Fibroblast of lung (primary cell): Measurements from ENCODE around the gene MAP7. TPM values are rescaled to one million over a fixed set of nuclear protein-coding genes. Genes with fewer than 3 reads are reported as not detected.

Experiments used
- DNase-seq, 2 donors: peaks; one replicate each; pipeline versions ENCODE4 v3.0.0 to v3.0.0-alpha.2; 2010; ENCODE audit warnings: low read depth in 2 of 2
- H2AFZ ChIP-seq: 2 replicates; pipeline ENCODE4 v1.5.1; 2012; ENCODE audit warnings: low read length, control low read depth, inconsistent platforms
- H3K27ac ChIP-seq: 2 replicates; pipeline ENCODE4 v1.5.1; 2011; ENCODE audit warnings: low read length, control low read depth; ENCODE audit not compliant: insufficient read depth
- H3K27me3 ChIP-seq: 2 replicates; pipeline ENCODE4 v1.5.1; 2011; ENCODE audit warnings: mild to moderate bottlenecking, low read length; ENCODE audit not compliant: control insufficient read depth, insufficient read depth
- H3K36me3 ChIP-seq: 2 replicates; pipeline ENCODE4 v1.5.1; 2011; ENCODE audit warnings: low read length; ENCODE audit not compliant: control insufficient read depth, insufficient read depth
- H3K4me1 ChIP-seq: 2 replicates; pipeline ENCODE4 v1.5.1; 2011; ENCODE audit warnings: low read length; ENCODE audit not compliant: control insufficient read depth, insufficient read depth; ENCODE audit errors: extremely low read depth
- H3K4me2 ChIP-seq: 2 replicates; pipeline ENCODE4 v1.5.1; 2011; ENCODE audit warnings: low read length, control low read depth; ENCODE audit not compliant: insufficient read depth; ENCODE audit errors: extremely low read depth
- H3K4me3 ChIP-seq, 4 experiments: fragments of 200-600 bp in 1 of 4; sonication (generic) in 1 of 4; replicated peaks in 1 of 4; 2 replicates each; pipeline ENCODE4 v1.5.1; 2011 to 2016; ENCODE audit warnings: low read length in 4 of 4, low read depth in 3 of 4, mild to moderate bottlenecking in 3 of 4, control low read depth in 2 of 4, inconsistent platforms in 1 of 4, mixed read lengths in 1 of 4; ENCODE audit not compliant: insufficient read depth in 1 of 4; ENCODE audit errors: control extremely low read depth in 1 of 4
- H3K79me2 ChIP-seq: 2 replicates; pipeline ENCODE4 v1.5.1; 2012; ENCODE audit warnings: mild to moderate bottlenecking, low read length, inconsistent platforms; ENCODE audit not compliant: control insufficient read depth, insufficient read depth
- H3K9ac ChIP-seq: 2 replicates; pipeline ENCODE4 v1.5.1; 2011; ENCODE audit warnings: mild to moderate bottlenecking, low read length, control low read depth; ENCODE audit not compliant: insufficient read depth
- H3K9me3 ChIP-seq: 2 replicates; pipeline ENCODE4 v1.5.1; 2012; ENCODE audit warnings: low read depth, low read length; ENCODE audit not compliant: control insufficient read depth, insufficient read depth
- H4K20me1 ChIP-seq: 2 replicates; pipeline ENCODE4 v1.5.1; 2011; ENCODE audit warnings: low read length; ENCODE audit not compliant: control insufficient read depth, insufficient read depth; ENCODE audit errors: extremely low read depth
- EZH2 ChIP-seq: IDR thresholded peaks from 2 replicates; pipeline ENCODE4 v1.5.1; 2012; ENCODE audit warnings: low read length, control low read depth, mild to moderate bottlenecking; ENCODE audit errors: missing control alignments
- polyA plus RNA-seq, 2 donors: library from polyadenylated mRNA; depleted of rRNA in 1 of 2; stranded (reverse) in 1 of 2; unstranded in 1 of 2; fragments of >200 nt; gene quantifications; 2 replicates each; pipeline ENCODE4 v1.2.1, GENCODE V29; 2011 to 2012; ENCODE audit warnings: missing spikeins in 1 of 2
- total RNA-seq: library from RNA; depleted of rRNA; stranded (reverse); fragments of >200 nt; gene quantifications from 2 replicates; pipeline ENCODE4 v1.2.1, GENCODE V29; 2014
- TF ChIP-seq, protein P1 (sequence below), 2 donors: IDR thresholded peaks in 1 of 2; conservative IDR thresholded peaks in 1 of 2; 1 replicate in 1 of 2; 2 replicates in 1 of 2; pipeline ENCODE4 v1.5.1; 2011 to 2012; ENCODE audit warnings: low read length in 2 of 2, control low read depth in 1 of 2, inconsistent platforms in 1 of 2, low read depth in 1 of 2, mild to moderate bottlenecking in 1 of 2

The MAP7 gene
- total and polyA plus RNA-seq, 2 donors (not counting 1 experiment from before 2014, with no cell fraction given): 0.40 to 1.5 TPM

DNA sequence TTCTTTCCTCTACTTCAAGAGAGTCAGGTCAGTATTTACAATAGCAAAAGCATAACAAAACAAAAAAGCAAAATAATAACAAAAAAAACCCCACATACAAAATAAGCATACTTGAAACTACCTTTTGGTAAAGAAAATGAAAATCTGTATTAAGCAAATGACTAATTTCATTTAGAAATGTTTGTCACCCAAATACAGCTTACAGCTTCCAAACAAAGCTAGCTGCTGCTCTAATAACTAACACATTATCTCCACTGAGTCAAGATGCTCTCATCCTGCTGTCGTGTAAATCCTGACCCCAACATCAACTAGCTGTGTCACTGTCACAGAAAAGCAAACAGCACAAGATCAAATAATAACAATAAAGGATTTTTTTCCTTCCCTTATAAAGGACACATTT, 21.7 kb downstream of the MAP7 start:
- Histone ChIP-seq H3K9me3 (no peaks in the 10 kb centered on the region), H3K27me3 (no peaks in the 10 kb centered on the region), H3K4me1 (no peaks in the 10 kb centered on the region), H3K36me3 (no peaks in the 10 kb centered on the region), H4K20me1 (no peaks in the 10 kb centered on the region), H3K27ac (no peak overlapping the region), H3K4me3 (no peak overlapping the region), H3K79me2 (no peaks in the 10 kb centered on the region), H2AFZ (no peak overlapping the region), H3K4me2 (no peak overlapping the region), H3K9ac (no peak overlapping the region)
- DNase-seq: no peak
- TF ChIP-seq EZH2: no peak
- TF ChIP-seq, protein P1, sequence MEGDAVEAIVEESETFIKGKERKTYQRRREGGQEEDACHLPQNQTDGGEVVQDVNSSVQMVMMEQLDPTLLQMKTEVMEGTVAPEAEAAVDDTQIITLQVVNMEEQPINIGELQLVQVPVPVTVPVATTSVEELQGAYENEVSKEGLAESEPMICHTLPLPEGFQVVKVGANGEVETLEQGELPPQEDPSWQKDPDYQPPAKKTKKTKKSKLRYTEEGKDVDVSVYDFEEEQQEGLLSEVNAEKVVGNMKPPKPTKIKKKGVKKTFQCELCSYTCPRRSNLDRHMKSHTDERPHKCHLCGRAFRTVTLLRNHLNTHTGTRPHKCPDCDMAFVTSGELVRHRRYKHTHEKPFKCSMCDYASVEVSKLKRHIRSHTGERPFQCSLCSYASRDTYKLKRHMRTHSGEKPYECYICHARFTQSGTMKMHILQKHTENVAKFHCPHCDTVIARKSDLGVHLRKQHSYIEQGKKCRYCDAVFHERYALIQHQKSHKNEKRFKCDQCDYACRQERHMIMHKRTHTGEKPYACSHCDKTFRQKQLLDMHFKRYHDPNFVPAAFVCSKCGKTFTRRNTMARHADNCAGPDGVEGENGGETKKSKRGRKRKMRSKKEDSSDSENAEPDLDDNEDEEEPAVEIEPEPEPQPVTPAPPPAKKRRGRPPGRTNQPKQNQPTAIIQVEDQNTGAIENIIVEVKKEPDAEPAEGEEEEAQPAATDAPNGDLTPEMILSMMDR (conservative IDR thresholded peaks at IDR 0.05 in 1 of 2, IDR thresholded peaks at IDR 0.05 in 1 of 2; ENCODE audit: low read depth in 1 of 2, low read length in 2 of 2): no peak

DNA sequence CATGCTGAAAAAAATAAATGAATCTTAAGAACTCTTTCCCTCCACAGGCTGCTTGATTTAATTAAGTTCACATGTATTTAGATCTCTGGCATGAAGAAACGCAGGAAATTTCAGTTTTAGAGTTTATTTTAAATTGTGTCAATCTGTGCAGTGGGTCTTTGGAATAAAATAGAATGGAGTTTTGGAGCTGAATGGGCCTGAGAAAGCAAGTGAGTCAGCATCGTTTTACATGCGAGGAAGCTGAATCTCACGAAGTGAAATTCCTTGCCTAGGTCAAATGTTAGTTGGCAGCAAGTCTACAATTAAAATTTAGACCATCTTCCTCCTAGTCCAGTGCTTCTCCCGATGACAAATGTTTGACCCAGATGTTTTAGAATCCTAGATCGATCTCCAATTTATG, 22.4 kb downstream of the MAP7 start:
- Histone ChIP-seq H3K9ac (no peak overlapping the region), H3K27ac (no peak overlapping the region), H4K20me1 (no peaks in the 10 kb centered on the region), H3K4me1 (no peaks in the 10 kb centered on the region), H3K4me3 (no peak overlapping the region), H2AFZ (no peak overlapping the region), H3K36me3 (no peaks in the 10 kb centered on the region), H3K4me2 (no peak overlapping the region), H3K79me2 (no peaks in the 10 kb centered on the region), H3K9me3 (no peaks in the 10 kb centered on the region), H3K27me3 (no peaks in the 10 kb centered on the region)
- no peak for DNase-seq
- TF ChIP-seq, protein P1 (conservative IDR thresholded peaks at IDR 0.05 in 1 of 2, IDR thresholded peaks at IDR 0.05 in 1 of 2; ENCODE audit: low read depth in 1 of 2, low read length in 2 of 2): no peak
- TF ChIP-seq EZH2: no peak

DNA sequence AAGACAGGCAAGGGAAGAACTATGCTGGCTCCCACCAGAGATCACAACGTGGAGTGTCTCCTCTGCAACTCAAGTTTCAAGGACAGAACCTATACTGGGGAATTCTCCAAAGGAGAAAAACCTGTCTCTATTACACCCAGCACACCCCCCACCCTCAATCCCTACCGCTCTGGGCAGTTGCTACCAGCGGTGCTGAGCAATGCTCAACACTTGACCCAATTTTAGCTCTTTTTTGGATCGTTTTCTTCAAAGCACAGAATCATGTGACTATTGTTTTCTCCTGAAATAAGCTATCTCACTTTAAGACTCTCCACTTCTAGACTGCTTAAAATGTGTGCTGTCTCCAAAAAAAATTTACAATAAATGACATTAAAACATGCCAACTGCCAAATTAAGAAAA, 23.3 kb downstream of the MAP7 start:
- Histone ChIP-seq H2AFZ (no peak overlapping the region), H3K79me2 (no peaks in the 10 kb centered on the region), H3K9ac (no peak overlapping the region), H3K4me1 (no peaks in the 10 kb centered on the region), H4K20me1 (no peaks in the 10 kb centered on the region), H3K27me3 (no peaks in the 10 kb centered on the region), H3K36me3 (no peaks in the 10 kb centered on the region), H3K4me2 (no peak overlapping the region), H3K4me3 (no peak overlapping the region), H3K9me3 (no peaks in the 10 kb centered on the region), H3K27ac (no peak overlapping the region)
- DNase-seq: no peak
- TF ChIP-seq, protein P1 (conservative IDR thresholded peaks at IDR 0.05 in 1 of 2, IDR thresholded peaks at IDR 0.05 in 1 of 2; ENCODE audit: low read depth in 1 of 2, low read length in 2 of 2): no peak
- TF ChIP-seq EZH2: no peak
